Measurements from ENCODE around the gene INO80D.
A peak's percentile ranks its signal among the peaks of the same experiment; 100 is the strongest.

Gene INO80D

GRCh38 chr2:205952282-205952681 is 133.7 kb downstream of the INO80D start:
- no peak overlapping the region for H3K4me3 ChIP-seq (replicated peaks in 1 of 2; ENCODE audit: low read depth in 2 of 2, low read length in 2 of 2)
- TF ChIP-seq CTCF (IDR thresholded peaks at IDR 0.05; ENCODE audit: low read depth, low read length) = no peak
- no peak for DNase-seq (ENCODE audit: low read depth in 2 of 2)

- no peak overlapping the region for H3K4me3 ChIP-seq (replicated peaks in 1 of 2; ENCODE audit: low read depth in 2 of 2, low read length in 2 of 2)
- TF ChIP-seq CTCF (IDR thresholded peaks at IDR 0.05; ENCODE audit: low read depth, low read length) = no peak
- DNase-seq (ENCODE audit: low read depth in 2 of 2) = no peak
These were observed 137.1 kb downstream of the INO80D start for GRCh38 chr2:205948883-205949282.

GRCh38 chr2:205948496-205948837 is 137.5 kb downstream of the INO80D start:
- TF ChIP-seq CTCF (IDR thresholded peaks at IDR 0.05; ENCODE audit: low read depth, low read length) = no peak
- no peak overlapping the region for H3K4me3 ChIP-seq (replicated peaks in 1 of 2; ENCODE audit: low read depth in 2 of 2, low read length in 2 of 2)
- DNase-seq (ENCODE audit: low read depth in 2 of 2) = no peak

- peak; percentile 96 for TF ChIP-seq CTCF (IDR thresholded peaks at IDR 0.05; ENCODE audit: low read depth, low read length)
- DNase-seq (ENCODE audit: low read depth in 2 of 2) = peak; percentile 79 to 87
- H3K4me3 ChIP-seq (replicated peaks in 1 of 2; ENCODE audit: low read depth in 2 of 2, low read length in 2 of 2) = peak overlapping the region in 1 of 2 donors; percentile 7
These were observed 138.1 kb downstream of the INO80D start for GRCh38 chr2:205947621-205948495.

GRCh38 chr2:205946226-205946625 is 139.7 kb downstream of the INO80D start:
- H3K4me3 ChIP-seq (replicated peaks in 1 of 2; ENCODE audit: low read depth in 2 of 2, low read length in 2 of 2) = no peak overlapping the region
- DNase-seq (ENCODE audit: low read depth in 2 of 2) = no peak
- no peak for TF ChIP-seq CTCF (IDR thresholded peaks at IDR 0.05; ENCODE audit: low read depth, low read length)

Measured in cardiac fibroblast (primary cell).